ENCODE measurements around the gene SUMF1.

DNA sequence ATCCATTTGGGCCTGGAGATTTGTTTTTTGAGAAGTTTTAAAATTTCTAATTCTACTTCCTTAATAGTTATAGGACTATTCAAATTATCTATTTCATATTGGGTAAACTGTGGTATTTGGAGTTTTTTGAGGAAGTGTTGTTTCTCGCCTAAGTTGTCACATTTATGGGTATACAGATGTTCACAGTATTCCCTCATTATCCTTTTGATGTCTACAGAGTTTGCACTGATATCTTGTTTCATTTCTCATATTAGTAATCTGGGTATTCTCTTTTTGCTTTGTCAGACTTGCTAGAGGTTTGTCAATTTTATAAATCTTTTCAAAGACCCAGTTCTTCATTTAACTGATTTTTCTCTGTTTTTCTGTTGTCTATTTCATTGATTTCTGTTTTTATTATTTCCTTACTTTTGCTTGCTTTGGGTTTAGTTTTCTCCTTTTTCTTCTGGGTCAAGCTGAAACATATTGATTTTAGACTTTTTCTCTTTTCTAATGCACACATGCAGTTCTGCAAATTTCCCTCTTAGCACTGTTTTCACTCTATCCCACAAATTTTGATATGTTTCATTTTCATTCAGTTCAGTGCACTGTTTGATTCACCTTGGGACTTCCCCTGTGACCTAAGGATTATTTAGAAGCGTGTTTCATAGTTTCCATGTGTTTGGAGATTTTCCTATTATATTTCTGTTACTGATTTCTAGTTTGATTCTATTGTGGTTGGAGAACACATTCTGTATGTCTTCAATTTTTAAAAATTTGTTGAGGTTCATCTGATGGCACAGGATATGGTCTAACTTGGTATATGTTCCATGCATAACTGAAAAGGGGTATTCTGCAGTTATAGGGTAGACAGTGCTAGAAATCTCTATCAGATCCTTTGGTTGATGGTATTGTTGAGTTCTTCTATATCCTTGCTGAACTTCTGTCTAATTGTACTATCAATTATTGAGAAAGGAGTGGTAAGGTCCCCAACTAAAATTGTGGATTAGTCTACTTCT lies 79.6 kb downstream of the SUMF1 start:
- TF ChIP-seq EZH2 (optimal IDR thresholded peaks at IDR 0.05; ENCODE audit: low read depth, low read length) (no peak), EZH2phosphoT487 (IDR thresholded peaks at IDR 0.05; ENCODE audit: low read length) (no peak)
- TF ChIP-seq, protein P1, sequence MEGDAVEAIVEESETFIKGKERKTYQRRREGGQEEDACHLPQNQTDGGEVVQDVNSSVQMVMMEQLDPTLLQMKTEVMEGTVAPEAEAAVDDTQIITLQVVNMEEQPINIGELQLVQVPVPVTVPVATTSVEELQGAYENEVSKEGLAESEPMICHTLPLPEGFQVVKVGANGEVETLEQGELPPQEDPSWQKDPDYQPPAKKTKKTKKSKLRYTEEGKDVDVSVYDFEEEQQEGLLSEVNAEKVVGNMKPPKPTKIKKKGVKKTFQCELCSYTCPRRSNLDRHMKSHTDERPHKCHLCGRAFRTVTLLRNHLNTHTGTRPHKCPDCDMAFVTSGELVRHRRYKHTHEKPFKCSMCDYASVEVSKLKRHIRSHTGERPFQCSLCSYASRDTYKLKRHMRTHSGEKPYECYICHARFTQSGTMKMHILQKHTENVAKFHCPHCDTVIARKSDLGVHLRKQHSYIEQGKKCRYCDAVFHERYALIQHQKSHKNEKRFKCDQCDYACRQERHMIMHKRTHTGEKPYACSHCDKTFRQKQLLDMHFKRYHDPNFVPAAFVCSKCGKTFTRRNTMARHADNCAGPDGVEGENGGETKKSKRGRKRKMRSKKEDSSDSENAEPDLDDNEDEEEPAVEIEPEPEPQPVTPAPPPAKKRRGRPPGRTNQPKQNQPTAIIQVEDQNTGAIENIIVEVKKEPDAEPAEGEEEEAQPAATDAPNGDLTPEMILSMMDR (IDR thresholded peaks at IDR 0.05; ENCODE audit: low read length), result no peak
